Activated CD4-positive, alpha-beta T cell treated with anti-CD3 and anti-CD28 coated beads for 24 hours (primary cell): ENCODE results near the gene IGFBP1.

Experiments used
- DNase-seq, 2 donors: peaks; one replicate each; pipeline ENCODE4 v3.0.0-alpha.2; 2020; ENCODE audit warnings: low read depth in 2 of 2

IGFBP1 gene

GRCh38 chr7:45902820-45903219, 14.5 kb downstream of the IGFBP1 start:
- DNase-seq, result no peak

GRCh38 chr7:45909561-45909960, 21.3 kb downstream of the IGFBP1 start:
- DNase-seq, result no peak

- no peak for DNase-seq
Observed at GRCh38 chr7:45910855-45911254, 22.6 kb downstream of the IGFBP1 start.

- no peak for DNase-seq
Observed at GRCh38 chr7:45911311-45911710, 23.0 kb downstream of the IGFBP1 start.

- no peak for DNase-seq
Observed at GRCh38 chr7:45912972-45913371, 24.7 kb downstream of the IGFBP1 start.

- no peak for DNase-seq
Observed at GRCh38 chr7:45914911-45915310, 26.6 kb downstream of the IGFBP1 start.

GRCh38 chr7:45915606-45916005, 27.3 kb downstream of the IGFBP1 start:
- no peak for DNase-seq

- no peak for DNase-seq
Observed at GRCh38 chr7:45917064-45917463, 28.8 kb downstream of the IGFBP1 start.

GRCh38 chr7:45917658-45918057, 29.4 kb downstream of the IGFBP1 start:
- peak; percentile 66 to 76 for DNase-seq

- no peak for DNase-seq
Observed at GRCh38 chr7:45918556-45918955, 30.3 kb downstream of the IGFBP1 start.

GRCh38 chr7:45919231-45919784, 31.0 kb downstream of the IGFBP1 start:
- no peak for DNase-seq

GRCh38 chr7:45919993-45920459, 31.7 kb downstream of the IGFBP1 start:
- DNase-seq, result no peak

GRCh38 chr7:45920502-45921380, 32.5 kb downstream of the IGFBP1 start, which contains the start of gene IGFBP3:
Gene IGFBP3 (minus strand): TSS chr7:45921272. CDS start chr7:45921140, 132 bp downstream.
- no peak for DNase-seq

GRCh38 chr7:45921381-45921698, 33.1 kb downstream of the IGFBP1 start:
- DNase-seq, result no peak

- no peak for DNase-seq
Observed at GRCh38 chr7:45921699-45922519, 33.6 kb downstream of the IGFBP1 start.

GRCh38 chr7:45922810-45923209, 34.5 kb downstream of the IGFBP1 start:
- no peak for DNase-seq

- DNase-seq, result peak; percentile 51 to 53
Observed at GRCh38 chr7:45923290-45923689, 35.0 kb downstream of the IGFBP1 start.

GRCh38 chr7:45923818-45924217, 35.5 kb downstream of the IGFBP1 start:
- no peak for DNase-seq

- DNase-seq, result no peak
Observed at GRCh38 chr7:45924283-45924682, 36.0 kb downstream of the IGFBP1 start.

- no peak for DNase-seq
Observed at GRCh38 chr7:45927721-45928120, 39.4 kb downstream of the IGFBP1 start.

- no peak for DNase-seq
Observed at GRCh38 chr7:45930967-45931366, 42.7 kb downstream of the IGFBP1 start.

GRCh38 chr7:45937301-45937700, 49.0 kb downstream of the IGFBP1 start:
- DNase-seq, result no peak
